ENCODE measurements around the gene YTHDF1.

YTHDF1 gene

GRCh38 chr20:63258781-63259180, 42.9 kb upstream of the YTHDF1 start:
- no peak overlapping the region for H3K4me2 ChIP-seq (ENCODE audit: low read length)
- H3K79me2 ChIP-seq: no peaks in the 10 kb centered on the region
- peaks cover 3% of the 10 kb centered on the region for H3K27me3 ChIP-seq (ENCODE audit: control insufficient read depth, insufficient read depth, low read length)
- TF ChIP-seq CTCF (IDR thresholded peaks at IDR 0.05): no peak
- H3K27ac ChIP-seq: no peak overlapping the region
- H3K9ac ChIP-seq: no peak overlapping the region
- no peaks in the 10 kb centered on the region for H3K9me3 ChIP-seq (ENCODE audit: control insufficient read depth, low read length)
- H3K4me1 ChIP-seq: no peaks in the 10 kb centered on the region
- no peak overlapping the region for H2AFZ ChIP-seq
- H3K4me3 ChIP-seq (ENCODE audit: low read depth, low read length): no peak overlapping the region
- H3K36me3 ChIP-seq (ENCODE audit: control insufficient read depth, insufficient read depth, low read length): no peaks in the 10 kb centered on the region

- TF ChIP-seq CTCF (IDR thresholded peaks at IDR 0.05): no peak
- Histone ChIP-seq H3K36me3 (ENCODE audit: control insufficient read depth, insufficient read depth, low read length) (no peaks in the 10 kb centered on the region), H3K27ac (no peak overlapping the region), H3K4me2 (ENCODE audit: low read length) (no peak overlapping the region), H3K9ac (no peak overlapping the region), H2AFZ (no peak overlapping the region), H3K27me3 (ENCODE audit: control insufficient read depth, insufficient read depth, low read length) (peaks cover 3% of the 10 kb centered on the region), H3K79me2 (no peaks in the 10 kb centered on the region), H3K4me1 (no peaks in the 10 kb centered on the region), H3K4me3 (ENCODE audit: low read depth, low read length) (no peak overlapping the region), H3K9me3 (ENCODE audit: control insufficient read depth, low read length) (no peaks in the 10 kb centered on the region)
Observed at GRCh38 chr20:63257629-63258028, 41.7 kb upstream of the YTHDF1 start.

- H3K79me2 ChIP-seq: no peaks in the 10 kb centered on the region
- no peak overlapping the region for H3K4me2 ChIP-seq (ENCODE audit: low read length)
- no peak overlapping the region for H3K4me3 ChIP-seq (ENCODE audit: low read depth, low read length)
- H3K27ac ChIP-seq: no peak overlapping the region
- no peak for TF ChIP-seq CTCF (IDR thresholded peaks at IDR 0.05)
- H3K36me3 ChIP-seq (ENCODE audit: control insufficient read depth, insufficient read depth, low read length): no peaks in the 10 kb centered on the region
- H3K4me1 ChIP-seq: no peaks in the 10 kb centered on the region
- H3K9ac ChIP-seq: no peak overlapping the region
- no peak overlapping the region for H2AFZ ChIP-seq
- H3K9me3 ChIP-seq (ENCODE audit: control insufficient read depth, low read length): no peaks in the 10 kb centered on the region
- H3K27me3 ChIP-seq (ENCODE audit: control insufficient read depth, insufficient read depth, low read length): peaks cover 3% of the 10 kb centered on the region
Observed at GRCh38 chr20:63256954-63257353, 41.0 kb upstream of the YTHDF1 start.

- Histone ChIP-seq H3K4me3 (ENCODE audit: low read depth, low read length) (no peak overlapping the region), H3K4me2 (ENCODE audit: low read length) (no peak overlapping the region), H3K4me1 (no peaks in the 10 kb centered on the region), H2AFZ (no peak overlapping the region), H3K27me3 (ENCODE audit: control insufficient read depth, insufficient read depth, low read length) (peaks cover 3% of the 10 kb centered on the region), H3K27ac (no peak overlapping the region), H3K9me3 (ENCODE audit: control insufficient read depth, low read length) (no peaks in the 10 kb centered on the region), H3K9ac (no peak overlapping the region), H3K36me3 (ENCODE audit: control insufficient read depth, insufficient read depth, low read length) (no peaks in the 10 kb centered on the region), H3K79me2 (no peaks in the 10 kb centered on the region)
- no peak for TF ChIP-seq CTCF (IDR thresholded peaks at IDR 0.05)
Observed at GRCh38 chr20:63255931-63256704, 40.2 kb upstream of the YTHDF1 start.
